Adrenal gland (tissue), 12 donors: Measurements from ENCODE around the gene SELENOM. TPM values are rescaled to one million over a fixed set of nuclear protein-coding genes. Genes with fewer than 3 reads are reported as not detected.

Source experiments
- DNase-seq, 7 donors: peaks; one replicate each; pipeline ENCODE4 v3.0.0-alpha.2; 2019 to 2020
- H3K27ac ChIP-seq, 5 donors: fragments of 200-600 bp; sonication (generic) in 4 of 5; 1 replicate in 3 of 5; 2 replicates in 2 of 5; pipeline versions ENCODE4 v1.5.1 to v1.8.0; 2016 to 2020; ENCODE audit warnings: mild to moderate bottlenecking in 1 of 5
- H3K27me3 ChIP-seq: fragments of 200-600 bp; 2 replicates; pipeline ENCODE4 v1.8.0; 2021
- H3K36me3 ChIP-seq, 2 donors: fragments of 200-600 bp; replicated peaks in 1 of 2; 1 replicate in 1 of 2; 2 replicates in 1 of 2; pipeline versions ENCODE4 v1.5.1 to v1.8.0; 2018 to 2022
- H3K4me1 ChIP-seq, 2 donors: fragments of 200-600 bp; replicated peaks in 1 of 2; 1 replicate in 1 of 2; 2 replicates in 1 of 2; pipeline versions ENCODE4 v1.5.1 to v1.8.0; 2018 to 2021
- H3K4me3 ChIP-seq, 4 donors: fragments of 200-600 bp; sonication (generic) in 3 of 4; one replicate each; pipeline ENCODE4 v1.5.1; 2016 to 2018
- H3K9me3 ChIP-seq, 3 donors: fragments of 200-600 bp; sonication (generic) in 1 of 3; replicated peaks in 1 of 3; 1 replicate in 2 of 3; 2 replicates in 1 of 3; pipeline versions ENCODE4 v1.5.1 to v1.8.0; 2016 to 2021
- POLR2A ChIP-seq, 2 donors: fragments of 450-650 bp; IDR thresholded peaks; one replicate each; pipeline ENCODE4 v1.6.1; 2017; ENCODE audit warnings: antibody characterized with exemption in 2 of 2, mild to moderate bottlenecking in 2 of 2, moderate library complexity in 1 of 2
- WGBS, 4 donors: extraction: QIAGEN DNeasy Blood & Tissue Kit in 2 of 4; methylation state at CpG; one replicate each; pipeline versions ENCODE4 v1.1.5 to v1.1.7; 2013 to 2017; 5-methylcytosine and 5-hydroxymethylcytosine counted together
- intact Hi-C, 2 donors: fragments of 100-400 bp; cut with DNase I; formaldehyde crosslinking; loops; one replicate each; pipeline versions ENCODE4 v1.14.1 to v1.15.0; 2022 to 2023
- polyA plus RNA-seq, 3 donors: library from polyadenylated mRNA; stranded (reverse); fragments of 200-250 nt in 2 of 3; fragments of 350-450 nt in 1 of 3; fragmentation: Illumina TruSeq in 1 of 3; extraction: RNeasy Lipid Tissue Mini Kit (QIAGEN cat#74804) in 1 of 3; gene quantifications; one replicate each; pipeline ENCODE4 v1.2.3, GENCODE V29; 2013 to 2014
- total RNA-seq, 9 donors: library from RNA; depleted of rRNA in 4 of 9; stranded (reverse); fragments of >200 nt in 4 of 9; fragments of 120-200 nt in 1 of 9; fragmentation: NEBNext Ultra II Directional in 1 of 9; extraction: Animal tissue kit (Norgen Biotek cat#: 25700) in 1 of 9; gene quantifications; one replicate each; pipeline versions ENCODE4 v1.1.0 to v1.2.4, GENCODE V29; 2013 to 2023
- TF ChIP-seq, protein P1 (sequence below), 6 experiments: fragments of 450-650 bp in 4 of 6; fragments of 200-600 bp in 2 of 6; sonication (generic) in 1 of 6; IDR thresholded peaks; 1 replicate in 5 of 6; 2 replicates in 1 of 6; pipeline versions ENCODE4 v1.5.1 to v1.8.0; 2016 to 2021; ENCODE audit warnings: antibody characterized with exemption in 6 of 6, mild to moderate bottlenecking in 2 of 6, moderate library complexity in 1 of 6
- donor health status: healthy with polysubstance abuse.
- donor health status: Bipolar disorder and iron deficiency.
- donor health status: DM: yes; HTN: yes; CAD: no.
- donor health status: DM: no; HTN: no; CAD: no.
- donor health status: DM: no; HTN: no; CAD: no.
- donor health status: DM: yes; HTN: yes; CAD: no.

SELENOM gene
- total and polyA plus RNA-seq, 12 donors: 6.6 to 546 (median 121) TPM

DNA sequence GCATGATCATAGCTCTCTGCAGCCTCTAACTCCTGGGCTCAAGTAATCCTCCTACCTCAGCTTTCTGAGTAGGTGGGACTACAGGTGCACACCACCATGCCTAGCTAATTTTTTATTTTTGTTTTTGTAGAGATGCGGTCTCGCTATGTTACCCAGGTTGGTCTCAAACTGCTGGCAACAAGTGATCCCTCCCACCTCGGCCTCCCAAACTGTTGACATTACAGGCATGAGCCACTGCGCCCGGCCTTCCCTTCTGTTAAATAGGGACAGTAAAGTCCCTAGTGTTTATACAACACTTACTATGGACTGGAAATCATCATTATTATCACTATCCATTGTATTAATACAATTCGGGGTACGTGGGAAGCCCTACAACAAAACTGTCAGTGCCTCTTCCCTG lies 12.6 kb downstream of the SELENOM start:
- Histone ChIP-seq H3K4me3 (no peak overlapping the region), H3K9me3 (no peaks in the 10 kb centered on the region), H3K27ac (no peak overlapping the region), H3K36me3 (peaks cover 0 to 74% of the 10 kb centered on the region in 2 donors), H3K4me1 (no peaks in the 10 kb centered on the region), H3K27me3 (no peaks in the 10 kb centered on the region)
- 93 to 96% (median 94%) methylated on average over 7 of the region's 7 CpGs for WGBS, 4 donors
- DNase-seq: no peak
- TF ChIP-seq, protein P1, sequence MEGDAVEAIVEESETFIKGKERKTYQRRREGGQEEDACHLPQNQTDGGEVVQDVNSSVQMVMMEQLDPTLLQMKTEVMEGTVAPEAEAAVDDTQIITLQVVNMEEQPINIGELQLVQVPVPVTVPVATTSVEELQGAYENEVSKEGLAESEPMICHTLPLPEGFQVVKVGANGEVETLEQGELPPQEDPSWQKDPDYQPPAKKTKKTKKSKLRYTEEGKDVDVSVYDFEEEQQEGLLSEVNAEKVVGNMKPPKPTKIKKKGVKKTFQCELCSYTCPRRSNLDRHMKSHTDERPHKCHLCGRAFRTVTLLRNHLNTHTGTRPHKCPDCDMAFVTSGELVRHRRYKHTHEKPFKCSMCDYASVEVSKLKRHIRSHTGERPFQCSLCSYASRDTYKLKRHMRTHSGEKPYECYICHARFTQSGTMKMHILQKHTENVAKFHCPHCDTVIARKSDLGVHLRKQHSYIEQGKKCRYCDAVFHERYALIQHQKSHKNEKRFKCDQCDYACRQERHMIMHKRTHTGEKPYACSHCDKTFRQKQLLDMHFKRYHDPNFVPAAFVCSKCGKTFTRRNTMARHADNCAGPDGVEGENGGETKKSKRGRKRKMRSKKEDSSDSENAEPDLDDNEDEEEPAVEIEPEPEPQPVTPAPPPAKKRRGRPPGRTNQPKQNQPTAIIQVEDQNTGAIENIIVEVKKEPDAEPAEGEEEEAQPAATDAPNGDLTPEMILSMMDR (IDR thresholded peaks at IDR 0.05): no peak
- no peak for TF ChIP-seq POLR2A (IDR thresholded peaks at IDR 0.05)
- intact Hi-C loops: loop anchor here in 1 of 2 donors (5.0 kb wide), 1 partner anchor 53 kb away; no protein-coding TSS in a partner anchor

- intact Hi-C loops: loop anchor here in 1 of 2 donors (5.0 kb wide), 1 partner anchor 53 kb away; no protein-coding TSS in a partner anchor
- H3K4me1 ChIP-seq: no peaks in the 10 kb centered on the region
- no peaks in the 10 kb centered on the region for H3K27me3 ChIP-seq
- H3K4me3 ChIP-seq: no peak overlapping the region
- TF ChIP-seq, protein P1 (IDR thresholded peaks at IDR 0.05): no peak
- no peak for TF ChIP-seq POLR2A (IDR thresholded peaks at IDR 0.05)
- H3K9me3 ChIP-seq: no peaks in the 10 kb centered on the region
- DNase-seq: peak in 1 of 7 donors; percentile 15
- peaks cover 0 to 74% of the 10 kb centered on the region in 2 donors for H3K36me3 ChIP-seq
- WGBS, 4 donors: 72 to 87% (median 79%) methylated on average over 3 to 5 of the region's 5 CpGs
- H3K27ac ChIP-seq: no peak overlapping the region
Observed at GRCh38 chr22:31094021-31094551, 13.3 kb downstream of the SELENOM start.

- peak overlapping the region in 1 of 5 donors; percentile 5 for H3K27ac ChIP-seq
- H3K4me3 ChIP-seq: no peak overlapping the region
- H3K4me1 ChIP-seq: no peaks in the 10 kb centered on the region
- H3K27me3 ChIP-seq: no peaks in the 10 kb centered on the region
- DNase-seq: peak in 2 of 7 donors; percentile 13 to 20
- intact Hi-C loops: loop anchor here in 1 of 2 donors (5.0 kb wide), 1 partner anchor 54 kb away; no protein-coding TSS in a partner anchor
- no peaks in the 10 kb centered on the region for H3K9me3 ChIP-seq
- 87 to 96% (median 91%) methylated on average over 14 to 33 of the region's 33 CpGs for WGBS, 4 donors
- peaks cover 0 to 79% of the 10 kb centered on the region in 2 donors for H3K36me3 ChIP-seq
- no peak for TF ChIP-seq POLR2A (IDR thresholded peaks at IDR 0.05)
- TF ChIP-seq, protein P1 (IDR thresholded peaks at IDR 0.05): no peak
Observed at GRCh38 chr22:31093086-31093850, 14.1 kb downstream of the SELENOM start.

GRCh38 chr22:31092161-31092560 lies 15.2 kb downstream of the SELENOM start:
- no peaks in the 10 kb centered on the region for H3K9me3 ChIP-seq
- peak in 1 of 7 donors; percentile 19 for DNase-seq
- H3K4me3 ChIP-seq: no peak overlapping the region
- no peak for TF ChIP-seq POLR2A (IDR thresholded peaks at IDR 0.05)
- TF ChIP-seq, protein P1 (IDR thresholded peaks at IDR 0.05): no peak
- intact Hi-C loops: loop anchor here in 1 of 2 donors (5.0 kb wide), 1 partner anchor 55 kb away; no protein-coding TSS in a partner anchor
- WGBS, 4 donors: 93 to 99% (median 96%) methylated on average over 4 to 9 of the region's 9 CpGs
- H3K4me1 ChIP-seq: no peaks in the 10 kb centered on the region
- no peaks in the 10 kb centered on the region for H3K27me3 ChIP-seq
- peaks cover 0 to 81% of the 10 kb centered on the region in 2 donors for H3K36me3 ChIP-seq
- no peak overlapping the region for H3K27ac ChIP-seq
